Activated CD8-positive, alpha-beta T cell treated with anti-CD3 and anti-CD28 coated beads, Interleukin-2, amount 10 ng/mL, durations not matched to agents 7 days and 5 days (primary cell): ENCODE measurements around the gene ARL16. TPM values are rescaled to one million over a fixed set of nuclear protein-coding genes. Genes with fewer than 3 reads are reported as not detected.
A peak's percentile ranks its signal among the peaks of the same experiment; 100 is the strongest.

Experiments used
- ATAC-seq: fragments of 150-1000 bp; cut with Tn5 transposase; one replicate; pipeline ENCODE4 v1.10.0; 2021; ENCODE audit warnings: moderate library complexity
- CTCF ChIA-PET: fragments of 350-600 bp; sonication (Branson Sonifier 250); formaldehyde crosslinking; loops from one replicate; lab custom pipeline; 2021; ENCODE audit warnings: antibody characterized with exemption; lab: Charles Lee
- POLR2A ChIA-PET: fragments of 350-600 bp; sonication (Branson Sonifier 250); formaldehyde crosslinking; loops from one replicate; lab custom pipeline; 2021; ENCODE audit warnings: antibody characterized with exemption; lab: Charles Lee
- DNase-seq: peaks from one replicate; pipeline ENCODE4 v3.0.0-alpha.2; 2020
- H3K27ac Mint-ChIP-seq: one replicate; pipeline ENCODE4 v1.8.0; 2021; ENCODE audit warnings: mild to moderate bottlenecking, mixed read lengths
- H3K27me3 Mint-ChIP-seq: one replicate; pipeline ENCODE4 v1.8.0; 2021; ENCODE audit warnings: low read depth, mixed read lengths
- H3K36me3 Mint-ChIP-seq: one replicate; pipeline ENCODE4 v1.8.0; 2021; ENCODE audit warnings: low read depth, mixed read lengths
- H3K4me1 Mint-ChIP-seq: one replicate; pipeline ENCODE4 v1.8.0; 2021; ENCODE audit warnings: low read depth, mixed read lengths
- H3K4me3 Mint-ChIP-seq: one replicate; pipeline ENCODE4 v1.8.0; 2021; ENCODE audit warnings: mild to moderate bottlenecking, mixed read lengths
- H3K9me3 Mint-ChIP-seq: one replicate; pipeline ENCODE4 v1.8.0; 2022; ENCODE audit warnings: mixed read lengths; ENCODE audit not compliant: insufficient read depth
- total RNA-seq, 2 experiments: library from RNA; stranded (reverse); gene quantifications; one replicate each; pipeline ENCODE4 v1.2.3, GENCODE V29; 2021

Gene ARL16
- total RNA-seq, 2 experiments from 2014 or later = 21.3 to 28.4 TPM

DNA sequence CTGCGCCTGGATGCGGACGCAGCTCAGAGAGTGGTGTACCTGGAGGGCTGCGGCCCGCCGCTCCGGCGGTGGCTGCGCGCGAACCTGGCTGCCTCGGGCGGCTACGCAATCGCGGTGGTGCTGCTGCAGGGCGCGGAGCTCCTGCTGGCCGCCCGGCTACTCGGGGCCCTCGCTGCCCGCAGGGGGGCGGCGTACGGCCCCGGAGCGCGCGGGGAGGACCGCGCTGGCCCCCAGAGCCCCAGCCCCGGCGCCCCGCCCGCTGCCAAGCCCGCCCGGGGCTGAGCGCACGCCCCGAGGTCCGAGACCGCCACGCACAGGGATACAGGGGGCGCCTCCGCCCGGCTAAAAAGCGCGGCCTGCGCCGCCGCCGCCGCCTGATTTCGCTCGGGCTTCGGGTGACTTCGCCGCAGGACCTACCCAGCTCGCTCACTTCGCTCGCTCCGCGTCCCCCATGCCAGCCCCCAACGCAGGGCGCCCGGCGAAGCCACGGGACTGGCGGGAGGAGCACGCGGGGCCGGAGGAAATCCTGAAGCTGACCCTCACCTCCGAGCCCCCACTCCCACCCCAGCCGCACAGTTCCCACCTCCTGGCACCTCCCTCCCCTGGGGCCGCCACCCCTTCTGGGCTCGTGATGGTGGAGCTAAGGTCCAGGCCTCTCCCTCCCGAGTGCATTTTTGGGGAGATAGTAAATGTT lies 35.4 kb downstream of the ARL16 start:
- Mint-ChIP-seq H3K27ac (no peak overlapping the region), H3K27me3 (peaks cover 22% of the 10 kb centered on the region), H3K9me3 (no peaks in the 10 kb centered on the region), H3K36me3 (peaks cover 9% of the 10 kb centered on the region), H3K4me3 (no peak overlapping the region), H3K4me1 (peaks cover 12% of the 10 kb centered on the region)
- no peak for ATAC-seq
- ChIA-PET CTCF (no interaction called here), POLR2A (interaction anchor here (1.4 kb wide), 1 partner anchor 19 kb away, joined by 3 read pairs; the partner anchor contains the start of gene CCDC137)
- no peak for DNase-seq

DNA sequence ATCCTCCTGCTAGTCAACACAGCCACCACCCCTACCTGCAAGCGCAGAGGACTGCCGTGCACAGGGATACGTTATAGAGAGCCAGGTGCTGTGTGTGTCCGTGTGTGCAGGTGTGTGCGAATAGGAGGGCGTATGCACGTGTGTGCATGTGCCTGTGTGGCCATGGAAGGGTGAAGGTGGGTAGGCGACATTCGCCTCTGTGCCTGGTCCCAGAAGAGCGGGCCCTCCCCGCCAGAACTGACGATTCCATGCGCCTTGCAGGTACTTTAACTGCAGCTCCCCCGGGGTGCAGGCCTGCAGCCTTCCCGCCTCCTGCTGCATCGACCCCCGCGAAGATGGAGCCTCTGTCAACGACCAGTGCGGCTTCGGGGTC lies 36.0 kb downstream of the ARL16 start:
- peaks cover 6% of the 10 kb centered on the region for H3K4me1 Mint-ChIP-seq
- peaks cover 9% of the 10 kb centered on the region for H3K36me3 Mint-ChIP-seq
- no peak overlapping the region for H3K4me3 Mint-ChIP-seq
- H3K27ac Mint-ChIP-seq = no peak overlapping the region
- H3K9me3 Mint-ChIP-seq = no peaks in the 10 kb centered on the region
- peaks cover 22% of the 10 kb centered on the region for H3K27me3 Mint-ChIP-seq
- DNase-seq (no peak), ATAC-seq (no peak)
- CTCF ChIA-PET = no interaction called here
- POLR2A ChIA-PET = no interaction called here

DNA sequence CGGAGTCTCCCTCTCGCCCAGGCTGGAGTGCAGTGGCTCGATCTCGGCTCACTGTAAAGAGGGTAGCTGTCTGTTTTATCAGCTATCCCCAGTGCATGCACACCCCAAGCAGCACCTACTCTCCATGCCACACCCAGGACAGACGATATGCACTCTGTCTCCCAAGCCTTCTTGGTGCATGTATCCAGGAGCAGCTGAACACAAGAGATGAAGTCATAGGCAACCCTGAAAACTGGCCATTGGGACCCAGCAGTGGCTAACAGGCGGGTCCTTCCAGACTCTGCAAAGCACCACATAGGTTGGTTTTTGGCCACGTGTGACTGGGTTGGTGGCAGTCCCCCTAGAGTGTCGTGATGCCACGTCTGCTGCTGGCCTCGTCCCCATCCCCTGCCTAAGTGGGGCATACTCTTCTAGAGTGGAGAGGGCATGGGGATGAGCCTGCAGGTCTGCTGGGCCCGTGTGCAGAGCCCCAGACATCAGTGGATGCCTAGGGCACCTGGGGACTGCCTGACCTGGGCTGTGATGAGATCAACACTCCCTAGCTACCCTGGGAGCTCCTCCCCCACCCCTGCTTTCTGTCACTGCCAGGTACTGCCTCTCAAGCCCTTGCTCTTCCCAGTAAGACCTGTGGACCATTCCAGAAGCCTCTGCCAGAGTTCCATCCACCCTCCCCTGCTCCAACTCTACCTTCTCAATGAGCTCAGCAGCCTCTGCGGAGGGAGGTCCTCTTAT lies 36.6 kb downstream of the ARL16 start:
- POLR2A ChIA-PET = interaction anchor here (1.4 kb wide), 1 partner anchor 408 kb away, joined by 3 read pairs; the partner anchor contains the start of genes NDUFAF8 and TEPSIN

DNA sequence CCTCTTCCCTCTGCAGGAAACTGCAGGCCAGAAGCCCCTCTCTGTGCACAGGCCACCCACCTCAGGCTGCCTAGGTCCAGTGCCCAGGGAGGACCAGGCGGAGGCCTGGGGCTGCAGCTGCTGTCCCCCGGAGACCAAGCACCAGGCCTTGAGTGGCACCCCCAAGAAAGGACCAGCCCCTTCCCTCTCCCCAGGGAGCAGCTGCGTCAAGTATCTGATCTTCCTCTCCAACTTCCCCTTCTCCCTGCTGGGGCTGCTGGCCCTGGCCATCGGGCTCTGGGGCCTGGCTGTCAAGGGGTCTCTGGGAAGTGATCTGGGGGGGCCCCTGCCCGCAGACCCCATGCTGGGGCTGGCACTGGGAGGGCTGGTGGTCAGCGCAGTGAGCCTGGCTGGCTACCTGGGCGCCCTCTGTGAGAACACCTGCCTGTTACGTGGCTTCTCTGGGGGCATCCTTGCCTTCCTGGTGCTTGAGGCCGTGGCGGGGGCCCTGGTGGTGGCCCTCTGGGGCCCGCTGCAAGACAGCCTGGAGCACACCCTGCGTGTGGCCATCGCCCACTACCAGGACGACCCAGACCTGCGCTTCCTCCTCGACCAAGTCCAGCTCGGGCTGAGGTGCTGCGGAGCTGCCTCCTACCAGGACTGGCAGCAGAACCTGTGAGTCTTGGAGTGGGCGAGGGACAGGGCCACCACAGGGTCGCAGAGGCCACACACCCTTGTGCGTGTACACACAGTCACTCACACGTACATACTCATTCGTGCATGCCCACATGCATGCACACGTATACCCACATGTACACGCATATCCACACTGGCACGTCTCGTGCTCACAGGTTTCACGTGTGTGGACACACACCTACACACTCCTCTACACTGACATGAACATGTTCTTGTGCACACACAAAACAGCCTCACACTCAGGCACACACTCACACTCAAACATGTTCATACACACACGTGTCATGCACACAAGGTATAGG lies 38.3 kb downstream of the ARL16 start:
- POLR2A ChIA-PET = no interaction called here
- peaks cover 22% of the 10 kb centered on the region for H3K27me3 Mint-ChIP-seq
- CTCF ChIA-PET = no interaction called here
- no peaks in the 10 kb centered on the region for H3K4me1 Mint-ChIP-seq
- no peaks in the 10 kb centered on the region for H3K9me3 Mint-ChIP-seq
- no peak for ATAC-seq
- peaks cover 5% of the 10 kb centered on the region for H3K36me3 Mint-ChIP-seq
- no peak for DNase-seq
- H3K4me3 Mint-ChIP-seq = no peak overlapping the region
- no peak overlapping the region for H3K27ac Mint-ChIP-seq

More for the DNA sequence above, 36.6 kb downstream of the ARL16 start:
- Mint-ChIP-seq H3K4me1 (peaks cover 5% of the 10 kb centered on the region), H3K36me3 (peaks cover 9% of the 10 kb centered on the region), H3K27ac (no peak overlapping the region), H3K27me3 (peaks cover 22% of the 10 kb centered on the region), H3K4me3 (no peak overlapping the region), H3K9me3 (no peaks in the 10 kb centered on the region)
- CTCF ChIA-PET = no interaction called here
- ATAC-seq (no peak), DNase-seq (no peak)

DNA sequence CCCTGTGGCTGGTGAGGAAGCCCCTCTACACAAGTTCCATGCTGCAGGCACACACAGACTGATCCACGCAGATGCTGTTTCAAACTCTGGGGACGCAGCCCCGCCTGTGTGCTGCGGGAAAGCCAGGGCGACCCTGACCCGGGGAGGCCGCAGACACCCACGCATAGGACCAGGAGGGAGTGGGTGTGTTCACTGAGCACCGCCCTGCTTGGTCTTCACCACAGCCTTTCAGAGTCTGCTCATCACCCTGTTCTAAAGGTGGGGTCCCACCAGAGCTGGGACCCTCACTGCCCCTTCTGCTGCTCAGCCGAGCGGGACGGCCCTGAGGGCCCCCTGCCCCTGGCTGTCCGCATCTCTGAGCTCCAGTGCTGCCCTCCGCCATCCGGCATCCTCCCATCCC lies 39.1 kb downstream of the ARL16 start:
- Mint-ChIP-seq H3K36me3 (peaks cover 5% of the 10 kb centered on the region), H3K27ac (no peak overlapping the region), H3K4me3 (no peak overlapping the region), H3K4me1 (no peaks in the 10 kb centered on the region), H3K27me3 (peaks cover 19% of the 10 kb centered on the region), H3K9me3 (no peaks in the 10 kb centered on the region)
- CTCF ChIA-PET = no interaction called here
- POLR2A ChIA-PET = no interaction called here
- DNase-seq = no peak
- no peak for ATAC-seq

DNA sequence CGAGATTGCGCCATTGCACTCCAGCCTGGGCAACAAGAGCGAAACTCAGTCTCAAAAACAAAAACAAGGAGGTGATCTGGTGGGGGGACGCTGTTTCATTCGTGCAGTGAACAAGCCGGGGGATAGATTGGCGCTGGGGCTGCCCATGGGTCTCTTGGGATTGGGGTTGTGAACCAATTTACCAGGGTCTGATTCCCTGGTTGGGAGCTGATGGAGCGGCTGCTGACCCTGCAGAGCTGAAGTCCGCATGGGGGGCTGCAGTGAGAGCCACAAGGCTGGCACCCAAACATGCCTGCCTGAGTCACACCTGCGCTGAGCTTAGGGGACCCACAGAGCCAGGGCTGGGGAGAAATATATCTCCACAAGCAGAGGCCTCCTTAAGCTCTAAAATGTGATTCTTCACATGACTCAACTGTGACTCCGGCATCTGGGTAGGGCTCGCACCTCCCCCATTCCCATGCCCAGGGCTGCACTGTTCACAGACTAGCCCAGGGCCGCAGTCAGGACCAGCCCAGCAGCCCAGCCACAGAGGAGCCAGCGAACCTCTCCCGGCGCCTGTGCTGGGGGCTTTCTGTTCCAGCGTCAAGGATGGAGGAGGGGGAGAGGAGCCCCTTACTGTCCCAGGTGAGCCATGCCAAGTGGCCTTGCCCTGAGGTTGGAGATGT lies 41.6 kb downstream of the ARL16 start:
- POLR2A ChIA-PET = no interaction called here
- CTCF ChIA-PET = no interaction called here
- no peaks in the 10 kb centered on the region for H3K9me3 Mint-ChIP-seq

DNA sequence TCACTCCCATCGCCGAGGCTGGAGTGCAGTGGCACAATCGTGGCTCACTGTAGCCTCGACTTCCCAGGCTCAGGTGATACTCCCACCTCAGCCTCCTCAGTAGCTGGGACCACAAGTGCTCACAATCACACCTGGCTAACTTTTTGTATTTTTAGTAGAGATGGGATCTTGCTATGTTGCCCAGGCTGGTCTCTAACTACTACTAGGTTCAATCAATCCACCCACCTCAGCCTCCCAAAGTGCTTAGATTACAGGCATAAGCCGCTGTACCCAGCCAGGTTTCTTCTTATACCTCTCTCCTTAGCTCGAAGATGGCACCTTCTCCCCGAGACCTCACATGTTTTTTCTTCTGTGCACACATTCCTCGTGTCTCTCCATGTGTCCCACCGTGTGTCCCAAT lies 43.6 kb downstream of the ARL16 start:
- Mint-ChIP-seq H3K36me3 (peaks cover 4% of the 10 kb centered on the region), H3K4me3 (no peak overlapping the region), H3K4me1 (peaks cover 17% of the 10 kb centered on the region), H3K27ac (no peak overlapping the region), H3K27me3 (no peaks in the 10 kb centered on the region), H3K9me3 (no peaks in the 10 kb centered on the region)
- ChIA-PET CTCF (no interaction called here), POLR2A (interaction anchor here (1.5 kb wide), 1 partner anchor 27 kb away, joined by 5 read pairs; the partner anchor contains the start of gene CCDC137)
- ATAC-seq (no peak), DNase-seq (no peak)

More for the DNA sequence above, 41.6 kb downstream of the ARL16 start:
- ATAC-seq (no peak), DNase-seq (no peak)
- Mint-ChIP-seq H3K4me3 (no peak overlapping the region), H3K27me3 (peaks cover 4% of the 10 kb centered on the region), H3K27ac (no peak overlapping the region), H3K36me3 (no peaks in the 10 kb centered on the region), H3K4me1 (peaks cover 6% of the 10 kb centered on the region)

DNA sequence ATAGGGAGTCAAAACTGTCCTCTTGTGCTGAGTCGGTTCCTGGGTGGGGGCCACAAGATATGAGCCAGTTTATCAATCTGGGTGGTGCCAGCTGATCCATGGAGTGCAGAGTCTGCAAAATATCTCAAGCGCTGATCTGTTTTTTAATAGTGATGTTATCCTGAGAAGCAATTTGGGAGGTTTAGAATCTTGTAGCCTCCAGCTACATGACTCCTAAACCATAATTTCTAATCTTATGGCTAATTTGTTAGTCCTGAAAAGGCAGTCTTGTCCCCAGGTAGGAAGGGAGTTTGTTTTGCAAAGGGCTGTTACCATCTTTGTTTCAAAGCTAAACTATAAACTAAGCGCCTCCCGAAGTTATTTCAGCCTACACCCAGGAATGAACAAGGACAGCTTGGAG lies 44.9 kb downstream of the ARL16 start:
- no peak overlapping the region for H3K27ac Mint-ChIP-seq
- H3K9me3 Mint-ChIP-seq = no peaks in the 10 kb centered on the region
- ATAC-seq (no peak), DNase-seq (no peak)
- ChIA-PET CTCF (no interaction called here), POLR2A (interaction anchor here (1.5 kb wide), 1 partner anchor 28 kb away, joined by 5 read pairs; the partner anchor contains the start of gene CCDC137)
- H3K4me1 Mint-ChIP-seq = peaks cover 22% of the 10 kb centered on the region
- peak overlapping the region; percentile 3 for H3K4me3 Mint-ChIP-seq
- H3K27me3 Mint-ChIP-seq = no peaks in the 10 kb centered on the region
- H3K36me3 Mint-ChIP-seq = peaks cover 6% of the 10 kb centered on the region

DNA sequence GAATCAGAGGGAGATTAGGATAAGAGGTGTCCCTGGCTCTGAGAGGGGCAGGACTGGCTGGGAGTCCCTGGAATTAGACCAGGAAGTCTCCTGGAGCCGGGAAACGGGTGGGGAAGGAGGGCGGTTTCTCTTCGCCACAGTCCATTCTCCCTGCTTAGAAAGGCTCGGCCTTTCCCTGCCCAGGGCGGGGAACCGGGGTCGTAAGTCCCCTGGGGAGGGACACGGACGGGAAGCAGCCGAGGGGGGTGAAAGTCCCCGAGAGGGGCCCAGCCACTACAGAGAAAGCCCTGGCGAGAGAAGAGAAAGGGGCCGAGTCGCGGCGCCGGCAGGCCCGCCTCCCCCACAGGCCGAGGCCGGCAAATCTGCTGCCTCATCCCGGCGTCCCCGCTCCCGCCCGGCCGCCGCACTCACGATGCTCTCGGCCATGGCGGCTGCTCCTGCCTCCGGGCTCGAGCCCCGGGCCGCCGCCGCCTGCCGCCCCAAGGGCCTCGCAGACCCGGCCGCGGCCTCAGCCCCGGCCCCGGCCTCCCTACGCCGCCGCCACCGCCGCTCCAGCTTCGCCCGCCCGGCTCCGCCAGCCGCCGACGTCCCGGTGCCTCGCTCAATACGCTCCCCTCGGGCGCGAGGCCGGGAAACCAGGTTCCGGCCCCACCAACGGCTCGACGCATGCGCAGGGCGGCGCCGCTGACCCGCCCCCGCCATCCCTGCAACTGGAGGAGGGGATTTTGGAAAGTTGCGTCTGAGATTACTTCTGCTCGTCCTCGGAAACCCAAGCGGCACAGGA lies 46.9 kb downstream of the ARL16 start, which contains the start of the genes NPLOC4 and TSPAN10:
NPLOC4 (minus strand) TSS at position 608 of the 784 bp plus-strand sequence; CDS start at position 426, 182 bp downstream.
TSPAN10 (plus strand) TSS at position 692 of the 784 bp plus-strand sequence. CDS start 5,217 bp downstream, outside the sequence.
- DNase-seq (peak; percentile 83), ATAC-seq (peak; percentile 96)
- Mint-ChIP-seq H3K27ac (peak within 1 kb of the TSS; percentile 81), H3K4me1 (peaks cover 26% of the 10 kb centered on the region), H3K27me3 (no peaks in the 10 kb centered on the region), H3K36me3 (peaks cover 11% of the 10 kb centered on the region), H3K9me3 (no peaks in the 10 kb centered on the region), H3K4me3 (peak within 1 kb of the TSS; percentile 90)
- POLR2A ChIA-PET = interaction anchor here (1.0 to 1.9 kb wide), 3 partner anchors 22 to 29 kb away, joined by 3 to 9 read pairs (median 5); partner anchors contain the start of genes CCDC137 and OXLD1
- CTCF ChIA-PET = interaction anchor here (1.3 kb wide), 1 partner anchor 36 kb away, joined by 3 read pairs; no protein-coding TSS in a partner anchor

DNA sequence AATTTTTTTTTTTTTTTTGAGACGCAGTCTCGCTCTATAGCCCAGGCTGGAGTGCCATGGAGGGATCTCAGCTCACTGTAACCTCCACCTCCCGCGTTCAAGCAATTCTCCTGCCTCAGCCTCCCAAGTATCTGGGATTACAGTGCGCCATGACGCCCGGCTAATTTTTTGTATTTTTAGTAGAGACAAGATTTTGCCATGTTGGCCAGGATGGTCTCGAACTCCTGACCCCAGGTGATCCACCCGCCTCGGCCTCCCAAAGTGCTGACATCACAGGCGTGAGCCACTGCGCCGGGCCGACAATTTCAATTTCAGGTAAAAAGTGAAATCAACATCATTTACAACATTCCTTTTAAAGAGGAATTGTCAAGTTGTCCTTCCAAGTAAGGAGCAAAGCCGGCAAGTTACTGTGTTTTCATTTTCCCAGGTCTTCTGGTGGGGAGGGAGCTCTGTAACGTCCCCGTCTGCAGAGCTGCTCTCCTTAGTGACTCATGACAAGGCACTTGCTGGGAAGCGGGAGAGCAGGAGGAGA lies 47.6 kb downstream of the ARL16 start:
- ATAC-seq = peak; percentile 27
- peak overlapping the region; percentile 90 for H3K4me3 Mint-ChIP-seq
- H3K9me3 Mint-ChIP-seq = no peaks in the 10 kb centered on the region
- ChIA-PET CTCF (interaction anchor here (1.3 kb wide), 1 partner anchor 35 kb away, joined by 3 read pairs; no protein-coding TSS in a partner anchor), POLR2A (interaction anchor here (1.6 to 1.9 kb wide), 2 partner anchors 21 to 30 kb away, joined by 5 to 9 read pairs; partner anchors contain the start of genes CCDC137 and OXLD1)
- peak overlapping the region; percentile 81 for H3K27ac Mint-ChIP-seq
- DNase-seq = no peak
- H3K27me3 Mint-ChIP-seq = no peaks in the 10 kb centered on the region
- H3K4me1 Mint-ChIP-seq = peaks cover 26% of the 10 kb centered on the region
- H3K36me3 Mint-ChIP-seq = peaks cover 16% of the 10 kb centered on the region
